OCI-LY7 (cell line): Measurements from ENCODE around the gene THAP11. TPM values are rescaled to one million over a fixed set of nuclear protein-coding genes. Genes with fewer than 3 reads are reported as not detected.
A peak's percentile ranks its signal among the peaks of the same experiment; 100 is the strongest.

ENCODE experiments used
- BruUV-seq: library from RNA; stranded (reverse); fragments of 400-500 nt; replicated peaks from 2 replicates; lab custom pipeline; 2021; lab: Mats Ljungman, UMichigan
- CTCF ChIA-PET: fragments of 300-600 bp; sonication (Branson Sonifier 250); formaldehyde crosslinking; loops from one replicate; lab custom pipeline; 2022; ENCODE audit warnings: antibody characterized with exemption; ENCODE audit not compliant: unreplicated experiment; lab: Charles Lee
- POLR2A ChIA-PET: fragments of 300-600 bp; sonication (Branson Sonifier 250); formaldehyde crosslinking; loops from one replicate; lab custom pipeline; 2022; ENCODE audit warnings: antibody characterized with exemption; lab: Charles Lee
- DNase-seq: peaks from one replicate; pipeline ENCODE4 v3.0.0-alpha.2; 2015; ENCODE audit warnings: low spot score
- H2AFZ ChIP-seq: fragments of 200-600 bp; sonication (generic), shearing (Covaris generic); 2 replicates; pipeline ENCODE4 v1.6.1; 2014; ENCODE audit warnings: mild to moderate bottlenecking, antibody characterized with exemption, low read length, moderate library complexity
- H3K27ac ChIP-seq: fragments of 200-600 bp; sonication (generic); 2 replicates; pipeline ENCODE4 v1.5.1; 2014; ENCODE audit warnings: mixed run types, low read depth, mild to moderate bottlenecking, moderate library complexity, low read length, inconsistent platforms; ENCODE audit not compliant: poor library complexity, severe bottlenecking
- H3K36me3 ChIP-seq: fragments of 200-600 bp; sonication (generic); 2 replicates; pipeline ENCODE4 v1.6.1; 2014; ENCODE audit warnings: mild to moderate bottlenecking, antibody characterized with exemption, low read length, moderate library complexity, mixed read lengths; ENCODE audit not compliant: insufficient read depth
- H3K4me1 ChIP-seq: fragments of 200-600 bp; sonication (generic); 2 replicates; pipeline ENCODE4 v1.5.1; 2014; ENCODE audit warnings: mild to moderate bottlenecking, low read length; ENCODE audit not compliant: insufficient read depth, poor library complexity, severe bottlenecking
- H3K4me2 ChIP-seq: fragments of 200-600 bp; sonication (generic); 2 replicates; pipeline ENCODE4 v1.6.1; 2014; ENCODE audit warnings: mild to moderate bottlenecking, low read length
- H3K4me3 ChIP-seq: fragments of 200-600 bp; sonication (generic); 2 replicates; pipeline ENCODE4 v1.5.1; 2014; ENCODE audit warnings: mild to moderate bottlenecking, low read depth, low read length; ENCODE audit not compliant: poor library complexity, severe bottlenecking
- H3K79me2 ChIP-seq: fragments of 200-600 bp; sonication (generic); 2 replicates; pipeline ENCODE4 v1.6.1; 2016; ENCODE audit warnings: low read depth, mild to moderate bottlenecking, low read length, moderate library complexity, mixed read lengths; ENCODE audit not compliant: insufficient read depth
- H3K9me2 ChIP-seq: fragments of 200-600 bp; sonication (generic); 2 replicates; pipeline ENCODE4 v1.6.1; 2016; ENCODE audit warnings: mild to moderate bottlenecking, low read length, mixed read lengths; ENCODE audit not compliant: insufficient read depth
- H3K9me3 ChIP-seq: fragments of 200-600 bp; sonication (generic); 2 replicates; pipeline ENCODE4 v1.6.1; 2014; ENCODE audit warnings: mild to moderate bottlenecking, mixed run types, low read length, mixed read lengths
- H4K20me1 ChIP-seq: fragments of 200-600 bp; sonication (generic); 2 replicates; pipeline ENCODE4 v1.6.1; 2014; ENCODE audit warnings: mild to moderate bottlenecking, antibody characterized with exemption, low read length, moderate library complexity, mixed read lengths; ENCODE audit not compliant: insufficient read depth
- CTCF ChIP-seq: fragments of 200-600 bp; sonication (generic); conservative IDR thresholded peaks from 2 replicates; pipeline ENCODE4 v1.5.1; 2014; ENCODE audit warnings: mild to moderate bottlenecking, antibody characterized with exemption, low read length, moderate library complexity, mixed read lengths
- EZH2phosphoT487 ChIP-seq: fragments of 200-600 bp; sonication (generic); IDR thresholded peaks from 2 replicates; pipeline ENCODE4 v1.6.1; 2018; ENCODE audit warnings: low read depth, borderline replicate concordance, mild to moderate bottlenecking, mixed run types, antibody characterized with exemption, low read length, moderate library complexity, mixed read lengths
- intact Hi-C: fragments of 100-400 bp; cut with micrococcal nuclease; formaldehyde crosslinking; loops from one replicate; pipeline ENCODE4 v1.10.0; 2022; ENCODE audit not compliant: unreplicated experiment
- total RNA-seq, 2 experiments: library from RNA; depleted of rRNA in 1 of 2; stranded (reverse); fragments of >200 nt in 1 of 2; shearing (Covaris generic) in 1 of 2; gene quantifications; 2 replicates each; pipeline ENCODE4 v1.2.3, GENCODE V29; 2014 to 2022

Gene THAP11
- total RNA-seq, 2 experiments from 2014 or later = 39.5 to 66.3 TPM

- H4K20me1 ChIP-seq = no peaks in the 10 kb centered on the region
- TF ChIP-seq EZH2phosphoT487 (no peak), CTCF (no peak)
- no peak overlapping the region for H2AFZ ChIP-seq
- CTCF ChIA-PET = no interaction called here
- POLR2A ChIA-PET = no interaction called here
- no peak for DNase-seq
- no peak overlapping the region for H3K27ac ChIP-seq
- no peaks in the 10 kb centered on the region for H3K79me2 ChIP-seq
- H3K4me3 ChIP-seq = no peak overlapping the region
- H3K9me2 ChIP-seq = no peaks in the 10 kb centered on the region
- no peak overlapping the region for H3K4me2 ChIP-seq
- no TSS peak for BruUV-seq
- H3K9me3 ChIP-seq = no peaks in the 10 kb centered on the region
- no peaks in the 10 kb centered on the region for H3K4me1 ChIP-seq
- intact Hi-C loops = no loop called here
- H3K36me3 ChIP-seq = peaks cover 44% of the 10 kb centered on the region; the same call in 1 of the 2 replicates
Observed at GRCh38 chr16:67886387-67886786, 44.3 kb downstream of the THAP11 start.

- no TSS peak for BruUV-seq
- no peak overlapping the region for H3K4me2 ChIP-seq
- H3K9me2 ChIP-seq = no peaks in the 10 kb centered on the region
- H3K4me1 ChIP-seq = peaks cover 6% of the 10 kb centered on the region
- H4K20me1 ChIP-seq = no peaks in the 10 kb centered on the region
- H3K9me3 ChIP-seq = no peaks in the 10 kb centered on the region
- H3K36me3 ChIP-seq = peaks cover 25% of the 10 kb centered on the region; the same call in 1 of the 2 replicates
- no peak overlapping the region for H3K4me3 ChIP-seq
- H2AFZ ChIP-seq = no peak overlapping the region
- intact Hi-C loops = no loop called here
- peaks cover 2% of the 10 kb centered on the region; the same call in 1 of the 2 replicates for H3K79me2 ChIP-seq
- POLR2A ChIA-PET = no interaction called here
- no peak for DNase-seq
- no peak overlapping the region for H3K27ac ChIP-seq
- CTCF ChIA-PET = no interaction called here
- TF ChIP-seq EZH2phosphoT487 = no peak
- no peak for TF ChIP-seq CTCF
Observed at GRCh38 chr16:67888331-67888730, 46.2 kb downstream of the THAP11 start.

- peaks cover 15% of the 10 kb centered on the region for H3K4me1 ChIP-seq
- POLR2A ChIA-PET = no interaction called here
- H3K4me3 ChIP-seq = peak overlapping the region; percentile 99
- CTCF ChIA-PET = interaction anchor here (0.6 kb wide), 1 partner anchor 69 kb away, joined by 3 read pairs; no protein-coding TSS in a partner anchor
- H3K79me2 ChIP-seq = peaks cover 15% of the 10 kb centered on the region; the same call in 1 of the 2 replicates
- no peaks in the 10 kb centered on the region for H3K9me3 ChIP-seq
- H4K20me1 ChIP-seq = no peaks in the 10 kb centered on the region
- no peak for DNase-seq
- H3K9me2 ChIP-seq = no peaks in the 10 kb centered on the region
- TF ChIP-seq CTCF (no peak), EZH2phosphoT487 (no peak)
- no peak overlapping the region for H3K27ac ChIP-seq
- H3K4me2 ChIP-seq = peak overlapping the region; percentile 82
- H2AFZ ChIP-seq = peak overlapping the region; percentile 97
- intact Hi-C loops = no loop called here
- H3K36me3 ChIP-seq = no peaks in the 10 kb centered on the region
- TSS peak; percentile 95 for BruUV-seq
Observed at GRCh38 chr16:67892375-67892774, 50.3 kb downstream of the THAP11 start.
